ENCODE data around the gene RPL27.
"Not testable (repeated sequence)": the region's sequence is repeated elsewhere in the genome, so short reads cannot be mapped to it uniquely, and the experiment has no call there.

Gene RPL27

DNA sequence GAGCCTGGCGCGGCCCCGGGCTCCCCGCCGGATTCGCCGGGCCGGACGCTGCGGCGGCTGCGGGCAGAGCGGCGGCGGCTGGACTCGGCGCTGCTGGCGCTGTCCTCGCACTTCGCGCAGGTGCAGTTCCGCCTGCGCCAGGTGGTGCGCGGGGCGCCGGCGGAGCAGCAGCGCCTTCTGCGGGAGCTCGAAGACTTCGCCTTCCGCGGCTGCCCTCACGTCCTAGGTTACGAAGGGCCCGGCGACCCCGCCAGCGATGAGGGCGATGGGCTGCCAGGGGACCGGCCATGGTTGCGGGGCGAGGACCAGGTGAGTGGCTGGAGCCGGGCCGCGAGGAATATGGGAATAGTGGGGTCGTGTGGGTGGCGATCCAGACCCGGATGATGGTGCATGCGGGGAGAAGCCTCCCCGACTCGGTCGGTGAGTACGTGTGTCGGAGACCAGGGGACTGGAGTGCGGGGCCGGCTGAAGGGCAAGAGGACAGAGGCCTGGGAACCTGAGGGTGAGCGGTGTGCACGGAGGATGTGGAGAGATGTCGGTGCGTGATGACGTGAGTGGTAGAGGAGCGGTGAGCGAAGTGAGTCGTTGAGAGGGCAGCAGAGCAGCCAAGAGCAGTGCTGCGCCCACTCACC lies 17.3 kb upstream of the RPL27 start:
- no peak for FAIRE-seq
- no peak for DNase-seq (ENCODE audit: insufficient read length, low spot score)
- TF ChIP-seq POLR2A (IDR thresholded peaks at IDR 0.05; ENCODE audit: low read depth, low read length), result 0 out of 2 replicates have a peak, but pooled peaks have one; percentile 34

DNA sequence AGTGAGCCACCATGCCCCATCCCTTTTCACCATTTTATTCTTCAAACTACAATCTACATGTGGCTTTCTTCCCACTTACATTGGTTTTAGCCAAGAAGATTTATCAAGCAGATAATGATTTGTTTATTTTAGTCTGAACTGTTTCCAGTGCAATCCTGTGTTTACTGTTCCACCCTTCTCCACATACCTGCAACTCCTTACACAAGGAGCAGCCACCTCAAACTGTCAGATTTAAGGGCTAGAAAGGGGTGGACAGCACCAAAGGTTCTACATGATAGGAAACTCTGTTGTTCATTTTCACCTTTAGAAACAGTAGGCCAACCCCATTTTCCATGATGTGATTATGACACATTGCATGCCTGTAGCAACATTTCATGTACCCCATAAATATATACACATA lies 16.0 kb upstream of the RPL27 start:
- TF ChIP-seq POLR2A (IDR thresholded peaks at IDR 0.05; ENCODE audit: low read depth, low read length), result no peak
- DNase-seq (ENCODE audit: insufficient read length, low spot score) (no peak), FAIRE-seq (no peak)

DNA sequence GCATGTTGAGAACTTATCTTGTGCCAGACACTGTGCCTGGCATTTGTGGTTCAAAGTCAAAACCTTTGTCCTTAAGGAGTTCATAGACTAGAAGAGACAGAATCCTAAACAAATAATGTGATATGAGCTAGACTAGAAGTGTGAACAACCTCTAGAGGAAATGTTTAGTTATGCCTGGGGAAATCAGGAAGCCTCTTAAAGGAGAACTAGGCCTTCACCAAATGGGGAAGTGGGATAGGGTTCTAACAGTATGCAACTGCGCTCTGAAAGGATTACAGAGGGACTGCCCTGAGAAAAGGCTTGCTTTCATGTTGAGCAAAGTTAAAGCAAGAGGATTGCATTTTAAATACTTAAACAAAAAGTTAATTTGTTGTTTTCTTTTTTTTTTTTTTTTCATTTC lies 13.0 kb upstream of the RPL27 start:
- TF ChIP-seq POLR2A (IDR thresholded peaks at IDR 0.05; ENCODE audit: low read depth, low read length), result no peak
- DNase-seq (ENCODE audit: insufficient read length, low spot score) (no peak), FAIRE-seq (no peak)

DNA sequence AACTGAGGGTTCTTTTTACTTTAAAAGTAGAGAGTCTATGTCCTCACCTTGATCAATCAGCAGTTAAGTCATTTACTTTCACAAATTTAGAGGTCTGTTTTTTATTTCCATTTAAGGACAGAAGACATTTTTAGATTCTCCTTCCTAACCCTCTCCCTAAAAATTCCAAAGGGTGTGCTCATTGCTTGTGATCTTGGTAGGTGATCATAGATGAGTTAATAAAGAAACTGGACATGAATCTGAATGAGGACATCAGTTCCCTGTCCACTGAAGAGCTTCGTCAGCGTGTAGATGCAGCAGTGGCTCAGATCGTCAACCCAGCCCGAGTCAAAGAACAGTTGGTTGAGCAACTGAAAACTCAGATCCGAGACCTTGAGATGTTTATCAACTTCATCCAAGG lies 9.1 kb upstream of the RPL27 start:
- DNase-seq (ENCODE audit: insufficient read length, low spot score) (no peak), FAIRE-seq (no peak)
- TF ChIP-seq POLR2A (IDR thresholded peaks at IDR 0.05; ENCODE audit: low read depth, low read length), result no peak

DNA sequence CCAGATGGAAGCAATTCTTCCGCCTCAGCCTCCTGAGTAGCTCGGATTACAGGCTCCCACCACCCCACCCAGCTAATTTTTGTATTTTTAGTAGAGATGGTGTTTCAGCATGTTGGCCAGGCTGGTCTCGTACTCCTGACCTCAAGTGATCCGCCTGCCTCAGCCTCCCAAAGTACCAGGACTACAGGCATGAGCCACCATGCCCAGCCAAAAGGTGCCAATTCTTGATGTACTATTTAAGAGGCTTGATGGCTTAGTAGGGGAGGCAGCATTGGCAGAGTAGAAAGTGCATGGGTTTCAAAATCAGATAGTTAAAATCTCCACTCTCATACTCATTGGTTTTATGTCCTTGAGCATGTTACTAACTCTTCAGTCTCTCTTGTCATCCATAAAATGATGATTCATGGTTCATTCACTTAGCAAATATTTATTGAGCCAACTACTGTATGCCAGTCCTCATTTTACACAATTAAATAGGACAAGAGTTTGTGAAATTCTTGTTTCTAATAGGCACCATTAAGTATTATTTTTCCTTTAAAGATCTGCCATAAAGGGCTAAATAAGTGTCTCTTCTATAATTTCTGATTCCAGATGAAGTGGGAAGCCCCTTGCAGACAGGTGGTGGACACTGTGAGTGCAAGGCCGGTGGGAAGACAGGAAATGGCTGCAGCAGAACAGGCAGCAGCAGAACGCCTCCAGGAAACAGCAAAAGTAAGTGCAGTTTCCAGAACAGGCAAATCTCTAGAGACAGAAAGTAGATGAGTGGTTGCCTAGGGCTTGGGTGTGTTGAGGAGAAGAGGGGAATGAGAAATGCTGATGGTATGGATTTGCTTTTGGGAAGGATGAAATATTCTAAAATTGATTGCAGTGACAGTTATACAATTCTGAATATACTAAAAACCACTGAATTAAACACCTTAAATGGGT lies 8.2 kb upstream of the RPL27 start:
- TF ChIP-seq POLR2A (IDR thresholded peaks at IDR 0.05; ENCODE audit: low read depth, low read length), result no peak
- FAIRE-seq (no peak), DNase-seq (ENCODE audit: insufficient read length, low spot score) (no peak)

DNA sequence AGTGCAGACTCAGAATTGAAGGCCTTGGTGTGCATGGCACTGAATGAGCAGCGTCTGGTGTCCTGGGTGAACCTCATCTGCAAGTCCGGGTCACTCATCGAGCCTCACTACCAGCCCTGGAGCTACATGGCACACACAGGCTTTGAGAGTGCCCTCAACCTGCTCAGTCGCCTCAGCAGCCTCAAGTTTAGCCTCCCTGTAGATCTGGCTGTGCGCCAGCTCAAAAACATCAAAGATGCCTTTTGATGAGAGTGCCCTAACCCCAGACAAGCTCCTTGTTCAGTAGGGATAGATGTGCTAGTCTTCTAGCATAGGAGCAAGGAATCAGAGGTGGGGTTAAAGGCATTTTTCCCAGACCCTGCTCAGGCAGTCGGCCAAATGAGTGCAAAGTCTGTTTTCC lies 6.7 kb upstream of the RPL27 start:
- no peak for TF ChIP-seq POLR2A (IDR thresholded peaks at IDR 0.05; ENCODE audit: low read depth, low read length)
- FAIRE-seq, result no peak
- DNase-seq (ENCODE audit: insufficient read length, low spot score), result no peak

DNA sequence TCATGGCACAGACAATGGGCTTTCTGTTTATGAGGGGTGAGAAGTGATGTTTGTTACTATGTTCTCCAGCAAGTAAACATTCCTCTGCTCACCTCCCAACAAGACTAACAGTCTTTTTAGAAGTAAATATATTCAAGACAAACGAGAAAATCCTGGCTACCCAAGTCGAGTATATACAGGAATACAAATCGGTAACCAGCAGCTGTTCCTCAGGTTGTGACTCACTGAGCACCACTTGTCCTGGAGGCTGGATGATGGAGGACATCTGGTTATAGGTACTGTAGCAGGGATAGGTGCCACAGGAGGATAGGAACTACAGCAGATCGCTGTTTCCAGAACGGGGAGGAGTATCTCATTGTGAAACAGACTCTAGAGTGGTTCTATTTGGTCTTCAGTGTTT lies 5.3 kb upstream of the RPL27 start:
- no peak for TF ChIP-seq POLR2A (IDR thresholded peaks at IDR 0.05; ENCODE audit: low read depth, low read length)
- no peak for DNase-seq (ENCODE audit: insufficient read length, low spot score)
- FAIRE-seq, result no peak

DNA sequence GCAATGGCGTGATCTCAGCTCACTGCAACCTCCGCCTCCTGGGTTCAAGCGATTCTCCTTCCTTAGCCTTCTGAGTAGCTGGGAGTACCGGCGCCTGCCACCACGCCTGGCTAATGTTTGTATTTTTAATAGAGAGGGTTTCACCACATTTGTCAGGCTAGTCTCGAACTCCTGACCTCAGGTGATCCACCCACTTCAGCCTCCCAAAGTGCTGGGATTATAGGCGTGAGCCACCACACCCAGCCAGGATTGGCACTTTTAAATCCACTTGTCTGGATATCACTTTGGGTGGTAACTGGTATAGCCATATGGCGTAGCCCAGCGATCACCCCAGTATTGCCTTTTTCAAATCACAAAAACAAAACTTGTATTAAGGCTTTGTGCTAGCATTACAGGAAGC lies 4.3 kb upstream of the RPL27 start:
- DNase-seq (ENCODE audit: insufficient read length, low spot score); FAIRE-seq: not testable (repeated sequence)

DNA sequence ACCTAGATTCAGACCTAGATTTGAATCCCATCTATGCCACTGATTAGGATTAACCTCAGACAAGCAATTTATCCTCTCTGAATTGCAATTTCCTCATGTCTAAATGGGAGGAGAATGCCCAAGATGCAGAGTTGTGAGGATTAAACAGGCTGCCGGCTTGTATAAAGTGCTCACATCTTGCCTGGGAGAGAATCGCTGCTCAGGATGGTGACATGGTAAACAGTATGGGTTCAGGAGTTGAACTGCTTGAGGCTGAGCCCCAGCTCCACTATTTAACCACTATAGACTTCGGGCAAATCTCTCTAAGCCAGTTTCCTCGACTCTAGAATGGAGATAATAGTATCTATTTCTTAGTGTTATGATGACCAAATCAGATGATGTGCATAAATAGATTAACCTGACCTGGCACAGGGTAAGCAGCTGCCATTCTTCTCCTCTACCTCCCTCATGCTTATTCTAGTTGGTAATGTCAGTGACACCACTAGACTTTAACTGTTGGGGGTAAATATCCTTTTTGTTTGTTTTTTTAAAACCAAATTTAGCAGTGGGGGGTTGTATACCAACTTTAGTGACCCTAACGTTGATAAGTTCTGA lies 732 bp upstream of the RPL27 start:
- TF ChIP-seq POLR2A (IDR thresholded peaks at IDR 0.05; ENCODE audit: low read depth, low read length), result no peak
- FAIRE-seq (no peak), DNase-seq (ENCODE audit: insufficient read length, low spot score) (no peak)

DNA sequence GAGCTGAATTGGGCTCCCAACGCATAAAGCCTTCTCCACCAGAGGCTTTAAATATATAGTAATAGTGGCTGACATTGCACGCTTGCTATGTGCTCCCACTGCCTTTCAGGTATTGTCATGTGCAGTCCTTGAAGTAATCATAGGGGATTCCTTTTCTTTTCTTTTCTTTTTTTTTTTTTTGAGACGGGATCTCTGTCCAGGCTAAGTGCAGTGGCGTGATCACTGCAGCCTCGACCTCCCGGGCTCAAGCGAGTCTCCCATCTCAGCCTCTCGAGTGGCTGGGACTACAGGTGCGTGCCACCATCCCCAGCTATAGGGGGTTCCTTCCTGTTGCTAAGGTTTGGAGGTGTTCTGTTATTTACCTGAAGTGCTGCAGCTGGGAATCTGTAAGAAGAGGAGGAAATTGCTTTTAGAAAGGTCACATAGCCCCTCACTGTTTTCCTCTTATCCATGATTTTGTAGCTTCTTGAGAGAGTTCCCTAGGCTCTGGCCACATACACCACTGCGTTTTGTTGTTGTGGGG lies 845 bp downstream of the RPL27 start:
- no peak for DNase-seq (ENCODE audit: insufficient read length, low spot score)
- no peak for FAIRE-seq
- no peak for TF ChIP-seq POLR2A (IDR thresholded peaks at IDR 0.05; ENCODE audit: low read depth, low read length)

DNA sequence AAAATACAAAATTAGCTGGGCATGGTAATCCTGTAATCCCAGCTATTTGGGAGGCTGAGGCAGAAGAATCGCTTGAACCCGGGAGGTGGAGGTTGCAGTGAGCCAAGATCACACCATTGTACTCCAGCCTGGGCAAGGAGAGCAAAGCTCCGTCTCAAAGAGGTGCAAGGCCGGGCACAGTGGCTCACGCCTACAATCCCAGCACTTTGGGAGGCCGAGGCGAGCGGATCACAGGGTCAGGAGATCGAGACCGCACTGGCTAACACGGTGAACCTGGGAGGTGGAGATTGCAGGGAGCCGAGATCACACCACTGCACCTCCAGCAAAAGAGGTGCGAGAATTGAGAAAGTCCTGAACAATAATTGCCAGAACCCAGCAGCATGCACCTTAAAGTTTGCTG lies 2.7 kb downstream of the RPL27 start:
- FAIRE-seq; DNase-seq (ENCODE audit: insufficient read length, low spot score): not testable (repeated sequence)

DNA sequence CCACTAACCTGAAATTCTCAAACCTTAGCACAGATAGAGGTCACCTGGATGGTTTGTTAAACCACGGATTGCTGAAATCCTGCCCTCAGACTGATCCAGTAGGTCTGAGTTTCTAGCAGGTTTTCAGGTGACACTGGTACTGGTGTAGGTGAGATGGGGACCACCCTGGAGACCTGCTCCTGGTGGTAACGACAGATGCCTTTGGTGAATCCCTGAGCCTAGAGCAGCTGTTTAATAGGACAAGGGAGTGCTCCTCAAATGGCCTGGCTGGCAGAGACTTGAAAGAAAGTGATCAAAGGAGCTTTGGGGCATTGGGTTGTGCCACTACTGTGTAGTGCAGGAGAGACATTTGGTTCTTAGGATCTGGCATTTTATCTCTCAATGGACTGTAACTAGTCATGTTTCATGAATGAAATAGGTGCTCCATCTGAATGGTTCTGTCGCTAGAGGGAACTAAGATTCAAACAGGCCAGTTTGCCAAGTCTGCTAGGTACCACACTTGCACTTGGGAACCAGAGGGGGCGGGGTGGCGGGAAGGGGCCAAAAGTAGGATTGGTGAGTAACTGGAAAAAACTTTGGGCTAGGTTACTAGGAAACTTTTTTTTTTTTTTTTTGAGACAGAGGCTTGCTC lies 5.4 kb downstream of the RPL27 start:
- no peak for TF ChIP-seq POLR2A (IDR thresholded peaks at IDR 0.05; ENCODE audit: low read depth, low read length)
- DNase-seq (ENCODE audit: insufficient read length, low spot score) (no peak), FAIRE-seq (no peak)

DNA sequence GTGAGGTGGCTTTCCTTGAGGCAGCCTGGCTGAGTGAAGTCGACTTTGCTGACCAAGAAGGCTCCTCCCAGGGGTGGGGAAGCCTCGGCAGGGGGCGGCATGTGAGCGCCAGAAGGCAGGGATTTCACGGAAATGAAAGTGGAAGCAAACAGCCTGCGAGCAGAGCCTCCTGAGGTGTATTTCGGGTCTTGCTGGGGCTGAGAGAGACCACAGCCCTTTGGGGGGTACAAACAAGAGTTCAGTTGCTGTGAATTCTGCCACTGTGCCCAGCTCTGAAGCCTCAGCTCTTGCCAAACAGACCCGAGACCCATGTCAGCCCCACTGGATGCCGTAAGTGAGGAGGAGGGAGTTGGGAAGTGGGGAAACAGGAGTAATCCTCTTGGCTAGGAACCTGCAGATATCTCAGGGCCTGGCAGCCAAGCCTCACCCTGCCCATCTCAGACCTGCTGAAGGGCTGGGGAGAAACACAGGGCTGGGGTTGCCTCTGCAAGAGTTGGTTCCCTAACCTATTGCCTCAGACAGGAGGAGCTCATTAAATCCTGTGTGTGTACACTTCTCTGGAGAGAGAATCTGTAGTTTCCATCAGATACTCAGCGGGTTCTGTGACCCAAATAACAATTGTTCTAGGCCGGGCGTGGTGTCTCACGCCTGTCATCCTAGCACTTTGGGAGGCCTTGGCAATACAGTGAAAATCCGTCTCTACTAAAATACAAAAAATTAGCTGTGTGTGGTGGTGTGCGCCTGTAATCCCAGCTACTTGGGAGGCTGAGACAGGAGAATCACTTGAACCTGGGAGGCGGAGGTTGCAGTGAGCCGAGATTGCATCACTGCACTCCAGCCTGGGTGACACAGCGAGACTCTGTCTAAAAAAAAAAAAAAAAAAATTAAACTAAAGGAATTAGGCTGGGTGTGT lies 8.7 kb downstream of the RPL27 start, which contains the start of gene IFI35:
Gene IFI35 (plus strand): TSS at position 146 of the 913 bp plus-strand sequence. CDS start 164 bp downstream, at position 310.
- FAIRE-seq (no peak), DNase-seq (ENCODE audit: insufficient read length, low spot score) (no peak)
- peak; percentile 48 for TF ChIP-seq POLR2A (IDR thresholded peaks at IDR 0.05; ENCODE audit: low read depth, low read length)

Data from H54 (cell line).